Stomach (tissue), 9 donors: ENCODE data around the gene LIPM. TPM values are rescaled to one million over a fixed set of nuclear protein-coding genes. Genes with fewer than 3 reads are reported as not detected.
A peak's percentile ranks its signal among the peaks of the same experiment; 100 is the strongest.

ENCODE experiments used
- DNase-seq, 2 donors: peaks; one replicate each; pipeline versions ENCODE4 v3.0.0 to v3.0.0-alpha.2; 2013 to 2019
- H3K27ac ChIP-seq, 5 donors: fragments of 200-600 bp in 4 of 5; sonication (generic) in 4 of 5; one replicate each; pipeline ENCODE4 v1.5.1; 2013 to 2019; ENCODE audit warnings: mild to moderate bottlenecking in 1 of 5, moderate library complexity in 1 of 5
- H3K27me3 ChIP-seq, 3 donors: fragments of 200-600 bp; sonication (generic); one replicate each; pipeline ENCODE4 v1.5.1; 2017 to 2019; ENCODE audit warnings: mixed run types in 1 of 3
- H3K36me3 ChIP-seq, 4 donors: fragments of 200-600 bp; sonication (generic); 1 replicate in 3 of 4; 2 replicates in 1 of 4; pipeline ENCODE4 v1.5.1; 2016 to 2019
- H3K4me1 ChIP-seq, 4 donors: fragments of 200-600 bp; sonication (generic); one replicate each; pipeline ENCODE4 v1.5.1; 2016 to 2019
- H3K4me3 ChIP-seq, 4 donors: fragments of 200-600 bp; sonication (generic) in 3 of 4; one replicate each; pipeline ENCODE4 v1.5.1; 2016 to 2019; ENCODE audit warnings: mild to moderate bottlenecking in 1 of 4
- H3K9me3 ChIP-seq, 4 donors: fragments of 200-600 bp; sonication (generic); one replicate each; pipeline ENCODE4 v1.5.1; 2016 to 2019
- CTCF ChIP-seq, 7 experiments: fragments of 450-650 bp in 4 of 7; fragments of 200-600 bp in 3 of 7; sonication (generic) in 3 of 7; IDR thresholded peaks; one replicate each; pipeline ENCODE4 v1.5.1; 2016 to 2019; ENCODE audit warnings: antibody characterized with exemption in 7 of 7, control low read depth in 2 of 7, mild to moderate bottlenecking in 1 of 7
- EP300 ChIP-seq: sonication (generic); formaldehyde crosslinking; IDR thresholded peaks from one replicate; pipeline ENCODE4 v1.6.1; 2017; ENCODE audit warnings: antibody characterized with exemption
- POLR2A ChIP-seq, 4 donors: fragments of 450-650 bp; IDR thresholded peaks; one replicate each; pipeline ENCODE4 v1.6.1; 2016; ENCODE audit warnings: antibody characterized with exemption in 4 of 4, control low read depth in 2 of 4, mild to moderate bottlenecking in 1 of 4, moderate library complexity in 1 of 4
- POLR2AphosphoS5 ChIP-seq, 3 donors: sonication (generic); formaldehyde crosslinking; IDR thresholded peaks; one replicate each; pipeline ENCODE4 v1.6.1; 2016; ENCODE audit warnings: antibody characterized with exemption in 3 of 3
- WGBS, 5 donors: extraction: QIAGEN DNeasy Blood & Tissue Kit in 3 of 5; methylation state at CpG; one replicate each; pipeline versions ENCODE4 v1.1.5 to v1.1.7; 2013 to 2018; 5-methylcytosine and 5-hydroxymethylcytosine counted together
- intact Hi-C: fragments of 100-400 bp; cut with DNase I; formaldehyde crosslinking; loops from one replicate; pipeline ENCODE4 v1.15.1; 2023; ENCODE audit warnings: low total_unique reads
- polyA plus RNA-seq, 3 donors: library from polyadenylated mRNA; stranded (reverse); fragments of 200-250 nt; gene quantifications; one replicate each; pipeline ENCODE4 v1.2.3, GENCODE V29; 2013
- total RNA-seq, 5 donors: library from RNA; depleted of rRNA; stranded (reverse); fragments of >200 nt; gene quantifications; one replicate each; pipeline versions ENCODE4 v1.1.0 to v1.2.3, GENCODE V29; 2014 to 2016
- donor health status: healthy with polysubstance abuse.
- donor health status: Bipolar disorder and iron deficiency.
- donor health status: healthy.

Gene LIPM
- total and polyA plus RNA-seq, 8 donors = not detected

- intact Hi-C loops = no loop called here
Observed at GRCh38 chr10:88850712-88851111, 48.2 kb downstream of the LIPM start.

GRCh38 chr10:88851706-88852105 lies 49.2 kb downstream of the LIPM start, which contains the start of gene ANKRD22:
Gene ANKRD22 (minus strand): TSS chr10:88851844. CDS start chr10:88851607, 237 bp downstream.
- Histone ChIP-seq H3K9me3 (no peaks in the 10 kb centered on the region), H3K4me3 (peak within 1 kb of the TSS; percentile 33 to 55 (median 35)), H3K27ac (peak within 1 kb of the TSS; percentile 68 to 86 (median 76)), H3K27me3 (no peaks in the 10 kb centered on the region), H3K4me1 (peaks cover 13 to 69% (median 25%) of the 10 kb centered on the region in 4 donors), H3K36me3 (no peaks in the 10 kb centered on the region)
- intact Hi-C loops = no loop called here
- WGBS, 5 donors = 25 to 55% (median 32%) methylated on average over 5 of the region's 5 CpGs
- TF ChIP-seq CTCF (IDR thresholded peaks at IDR 0.05) (no peak), POLR2A (IDR thresholded peaks at IDR 0.05) (peak in 1 of 4 donors; percentile 31), EP300 (no peak), POLR2AphosphoS5 (IDR thresholded peaks at IDR 0.05) (peak in 2 of 3 donors; percentile 85 to 91)
- peak; percentile 85 to 93 for DNase-seq

More at GRCh38 chr10:88850712-88851111, 48.2 kb downstream of the LIPM start:
- TF ChIP-seq POLR2AphosphoS5 (IDR thresholded peaks at IDR 0.05) (no peak), EP300 (no peak), POLR2A (IDR thresholded peaks at IDR 0.05) (no peak), CTCF (IDR thresholded peaks at IDR 0.05) (no peak)
- Histone ChIP-seq H3K27ac (peak overlapping the region in 4 of 5 donors; percentile 74 to 86 (median 76)), H3K9me3 (no peaks in the 10 kb centered on the region), H3K27me3 (no peaks in the 10 kb centered on the region), H3K4me3 (peak overlapping the region; percentile 33 to 55 (median 35)), H3K4me1 (peaks cover 13 to 66% (median 26%) of the 10 kb centered on the region in 4 donors), H3K36me3 (no peaks in the 10 kb centered on the region)
- 35 to 45% (median 37%) methylated on average over 1 of the region's 1 CpG for WGBS, 5 donors
- DNase-seq = no peak

- H3K36me3 ChIP-seq = no peaks in the 10 kb centered on the region
- TF ChIP-seq CTCF (IDR thresholded peaks at IDR 0.05) (no peak), POLR2AphosphoS5 (IDR thresholded peaks at IDR 0.05) (peak in 1 of 3 donors; percentile 54), EP300 (no peak), POLR2A (IDR thresholded peaks at IDR 0.05) (no peak)
- H3K4me3 ChIP-seq = peak overlapping the region in 1 of 4 donors; percentile 20
- H3K4me1 ChIP-seq = peaks cover 13 to 67% (median 24%) of the 10 kb centered on the region in 4 donors
- intact Hi-C loops = no loop called here
- no peaks in the 10 kb centered on the region for H3K27me3 ChIP-seq
- peak overlapping the region; percentile 58 to 86 (median 76) for H3K27ac ChIP-seq
- peak; percentile 18 to 34 for DNase-seq
- H3K9me3 ChIP-seq = no peaks in the 10 kb centered on the region
- WGBS, 5 donors = 26 to 52% (median 49%) methylated on average over 4 of the region's 4 CpGs
Observed at GRCh38 chr10:88852327-88852726, 49.8 kb downstream of the LIPM start.

- intact Hi-C loops = no loop called here
- no peak for TF ChIP-seq POLR2A (IDR thresholded peaks at IDR 0.05)
- TF ChIP-seq CTCF (IDR thresholded peaks at IDR 0.05) = no peak
- no peak for TF ChIP-seq EP300
- no peak for TF ChIP-seq POLR2AphosphoS5 (IDR thresholded peaks at IDR 0.05)
- Histone ChIP-seq H3K27ac (peak overlapping the region in 4 of 5 donors; percentile 74 to 86 (median 76)), H3K27me3 (no peaks in the 10 kb centered on the region), H3K36me3 (no peaks in the 10 kb centered on the region), H3K4me1 (peaks cover 13 to 74% (median 32%) of the 10 kb centered on the region in 4 donors), H3K9me3 (no peaks in the 10 kb centered on the region), H3K4me3 (no peak overlapping the region)
- WGBS, 5 donors = 49 to 66% (median 60%) methylated on average over 4 of the region's 4 CpGs
- no peak for DNase-seq
Observed at GRCh38 chr10:88853155-88853881, 50.8 kb downstream of the LIPM start.
